Esophagus (tissue), 2 donors: ENCODE data around the gene RALGAPA2. TPM values are rescaled to one million over a fixed set of nuclear protein-coding genes. Genes with fewer than 3 reads are reported as not detected.

Experiments
- H3K27ac ChIP-seq, 2 donors: one replicate each; pipeline ENCODE4 v1.5.1; 2013; ENCODE audit warnings: low read depth in 2 of 2, mild to moderate bottlenecking in 2 of 2, inconsistent platforms in 1 of 2, low read length in 1 of 2, moderate library complexity in 1 of 2
- H3K27me3 ChIP-seq, 2 donors: one replicate each; pipeline ENCODE4 v1.6.1; 2013; ENCODE audit warnings: low read length in 2 of 2, control low read depth in 1 of 2, mild to moderate bottlenecking in 1 of 2; ENCODE audit not compliant: insufficient read depth in 2 of 2, control insufficient read depth in 1 of 2
- H3K36me3 ChIP-seq, 2 donors: one replicate each; pipeline ENCODE4 v1.6.1; 2013; ENCODE audit warnings: low read length in 1 of 2; ENCODE audit not compliant: control insufficient read depth in 2 of 2, insufficient read depth in 2 of 2
- H3K4me1 ChIP-seq, 2 donors: one replicate each; pipeline ENCODE4 v1.6.1; 2013; ENCODE audit warnings: low read length in 1 of 2; ENCODE audit not compliant: control insufficient read depth in 2 of 2, insufficient read depth in 2 of 2
- H3K4me3 ChIP-seq, 2 donors: one replicate each; pipeline ENCODE4 v1.5.1; 2013; ENCODE audit warnings: low read length in 2 of 2, mild to moderate bottlenecking in 2 of 2, low read depth in 1 of 2, moderate library complexity in 1 of 2
- H3K9me3 ChIP-seq, 2 donors: one replicate each; pipeline ENCODE4 v1.6.1; 2013; ENCODE audit warnings: mild to moderate bottlenecking in 2 of 2, low read depth in 1 of 2, low read length in 1 of 2, moderate library complexity in 1 of 2; ENCODE audit not compliant: control insufficient read depth in 2 of 2, insufficient read depth in 1 of 2
- WGBS, 2 donors: extraction: QIAGEN DNeasy Blood & Tissue Kit; methylation state at CpG; one replicate each; pipeline ENCODE4 v1.1.7; 2013; 5-methylcytosine and 5-hydroxymethylcytosine counted together
- polyA plus RNA-seq, 2 donors: library from polyadenylated mRNA; stranded (reverse); fragments of 200-250 nt; gene quantifications; one replicate each; pipeline ENCODE4 v1.2.3, GENCODE V29; 2013
- donor health status: healthy with polysubstance abuse.
- donor health status: Bipolar disorder and iron deficiency.

RALGAPA2 gene
- polyA plus RNA-seq, 2 donors, result 3.5 to 3.7 TPM

GRCh38 chr20:20527661-20528060 lies 184.8 kb downstream of the RALGAPA2 start:
- H3K4me1 ChIP-seq, result no peaks in the 10 kb centered on the region
- no peak overlapping the region for H3K4me3 ChIP-seq
- H3K36me3 ChIP-seq, result peaks cover 14 to 23% of the 10 kb centered on the region in 2 donors
- WGBS, 2 donors, result 94 to 96% methylated on average over 4 of the region's 4 CpGs
- no peaks in the 10 kb centered on the region for H3K9me3 ChIP-seq
- no peaks in the 10 kb centered on the region for H3K27me3 ChIP-seq
- H3K27ac ChIP-seq, result no peak overlapping the region

- Histone ChIP-seq H3K4me1 (no peaks in the 10 kb centered on the region), H3K27me3 (no peaks in the 10 kb centered on the region), H3K9me3 (no peaks in the 10 kb centered on the region), H3K4me3 (no peak overlapping the region), H3K36me3 (peaks cover 11 to 18% of the 10 kb centered on the region in 2 donors), H3K27ac (no peak overlapping the region)
- 81 to 86% methylated on average over 6 of the region's 6 CpGs for WGBS, 2 donors
These were observed 186.7 kb downstream of the RALGAPA2 start for GRCh38 chr20:20525756-20526155.

DNA sequence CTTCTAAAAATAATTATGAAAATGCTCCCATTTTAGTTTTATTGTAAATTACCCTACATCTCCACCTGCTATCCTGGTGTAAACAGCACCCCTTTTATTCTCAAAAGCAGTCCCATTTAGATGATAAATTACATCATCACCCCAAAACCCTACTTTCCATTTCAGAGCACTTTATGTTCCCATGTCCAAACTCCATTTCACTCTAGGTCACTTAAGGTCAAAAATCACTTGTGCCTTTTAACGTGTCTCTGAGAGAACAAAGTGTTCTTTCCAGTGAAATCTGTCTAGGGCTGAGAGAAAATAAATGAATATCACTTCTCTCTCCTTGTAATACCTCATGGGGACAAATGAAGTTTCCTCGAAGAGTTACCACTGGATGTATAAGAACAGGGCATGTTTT lies 187.2 kb downstream of the RALGAPA2 start:
- 70 to 76% methylated on average over 2 of the region's 2 CpGs for WGBS, 2 donors
- H3K27me3 ChIP-seq, result no peaks in the 10 kb centered on the region
- H3K4me1 ChIP-seq, result no peaks in the 10 kb centered on the region
- H3K4me3 ChIP-seq, result no peak overlapping the region
- no peak overlapping the region for H3K27ac ChIP-seq
- H3K36me3 ChIP-seq, result peaks cover 9 to 13% of the 10 kb centered on the region in 2 donors
- H3K9me3 ChIP-seq, result no peaks in the 10 kb centered on the region

- Histone ChIP-seq H3K27ac (no peak overlapping the region), H3K4me3 (no peak overlapping the region), H3K27me3 (no peaks in the 10 kb centered on the region), H3K9me3 (no peaks in the 10 kb centered on the region), H3K36me3 (peaks cover 6 to 10% of the 10 kb centered on the region in 2 donors), H3K4me1 (no peaks in the 10 kb centered on the region)
- WGBS, 2 donors, result 67 to 69% methylated on average over 2 of the region's 2 CpGs
These were observed 187.7 kb downstream of the RALGAPA2 start for GRCh38 chr20:20524756-20525155.

DNA sequence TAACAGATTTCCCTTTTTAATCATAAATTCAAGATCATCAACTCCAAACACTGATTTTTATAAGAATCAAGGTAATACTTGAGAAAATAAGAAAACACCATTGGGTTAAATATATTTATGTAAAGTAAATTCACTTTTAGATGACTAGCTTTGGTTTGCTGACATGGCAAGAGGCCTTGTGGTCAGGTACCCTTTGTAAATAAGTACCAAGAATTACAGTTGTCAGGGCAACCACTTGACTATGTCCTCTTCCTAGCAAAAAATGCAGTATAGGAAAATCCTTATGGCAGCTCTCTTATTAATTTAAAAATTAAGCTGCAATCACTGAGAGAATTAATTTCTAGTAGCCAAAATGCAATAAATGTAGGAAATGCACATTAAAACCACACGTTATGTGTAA lies 190.7 kb downstream of the RALGAPA2 start:
- 94 to 98% methylated on average over 1 of the region's 1 CpG for WGBS, 2 donors
- peaks cover 6 to 7% of the 10 kb centered on the region in 2 donors for H3K36me3 ChIP-seq
- H3K4me1 ChIP-seq, result no peaks in the 10 kb centered on the region

GRCh38 chr20:20520776-20521175 lies 191.7 kb downstream of the RALGAPA2 start:
- peaks cover 6 to 7% of the 10 kb centered on the region in 2 donors for H3K36me3 ChIP-seq
- no peak overlapping the region for H3K4me3 ChIP-seq
- H3K4me1 ChIP-seq, result no peaks in the 10 kb centered on the region
- no peaks in the 10 kb centered on the region for H3K9me3 ChIP-seq
- H3K27ac ChIP-seq, result no peak overlapping the region
- no peaks in the 10 kb centered on the region for H3K27me3 ChIP-seq
- WGBS, 2 donors, result 81 to 93% methylated on average over 5 of the region's 5 CpGs

More for the DNA sequence above, 190.7 kb downstream of the RALGAPA2 start:
- Histone ChIP-seq H3K27ac (no peak overlapping the region), H3K27me3 (no peaks in the 10 kb centered on the region), H3K4me3 (no peak overlapping the region), H3K9me3 (no peaks in the 10 kb centered on the region)

GRCh38 chr20:20519269-20519668 lies 193.2 kb downstream of the RALGAPA2 start:
- Histone ChIP-seq H3K4me1 (no peaks in the 10 kb centered on the region), H3K36me3 (peaks cover 10 to 12% of the 10 kb centered on the region in 2 donors), H3K27ac (no peak overlapping the region), H3K27me3 (no peaks in the 10 kb centered on the region), H3K4me3 (no peak overlapping the region), H3K9me3 (peaks cover 2 to 9% of the 10 kb centered on the region in 2 donors)

DNA sequence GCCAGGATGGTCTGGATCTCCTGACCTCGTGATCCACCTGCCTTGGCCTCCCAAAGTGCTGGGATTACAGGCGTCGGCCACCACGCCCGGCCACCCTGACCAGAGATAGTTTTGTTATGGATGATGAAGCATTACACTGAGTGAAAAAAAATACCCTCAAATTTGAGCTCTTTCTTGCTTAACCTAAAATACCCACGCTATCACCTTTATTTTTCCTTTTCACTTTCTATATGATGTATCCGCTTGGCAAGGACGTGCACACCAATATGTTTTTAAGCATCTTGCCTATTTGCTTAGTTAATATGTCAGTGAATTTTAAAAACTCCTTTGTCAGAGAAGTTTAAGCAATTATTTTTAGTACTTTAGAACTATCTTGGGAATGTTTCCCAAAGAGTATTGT lies 194.2 kb downstream of the RALGAPA2 start:
- H3K36me3 ChIP-seq, result peaks cover 13 to 15% of the 10 kb centered on the region in 2 donors
- H3K27me3 ChIP-seq, result no peaks in the 10 kb centered on the region
- no peak overlapping the region for H3K27ac ChIP-seq
- no peaks in the 10 kb centered on the region for H3K4me1 ChIP-seq
- peaks cover 5 to 14% of the 10 kb centered on the region in 2 donors for H3K9me3 ChIP-seq
- WGBS, 2 donors, result 88 to 90% methylated on average over 8 of the region's 8 CpGs
- H3K4me3 ChIP-seq, result no peak overlapping the region

- Histone ChIP-seq H3K4me3 (no peak overlapping the region), H3K9me3 (peaks cover 5 to 14% of the 10 kb centered on the region in 2 donors), H3K27me3 (no peaks in the 10 kb centered on the region), H3K27ac (no peak overlapping the region), H3K36me3 (peaks cover 13 to 22% of the 10 kb centered on the region in 2 donors), H3K4me1 (no peaks in the 10 kb centered on the region)
- 64 to 73% methylated on average over 2 of the region's 2 CpGs for WGBS, 2 donors
These were observed 195.1 kb downstream of the RALGAPA2 start for GRCh38 chr20:20517296-20517695.

- Histone ChIP-seq H3K9me3 (peaks cover 5 to 14% of the 10 kb centered on the region in 2 donors), H3K4me1 (no peaks in the 10 kb centered on the region), H3K36me3 (peaks cover 10 to 20% of the 10 kb centered on the region in 2 donors), H3K27ac (no peak overlapping the region), H3K27me3 (no peaks in the 10 kb centered on the region), H3K4me3 (no peak overlapping the region)
- 98 to 100% methylated on average over 1 of the region's 1 CpG for WGBS, 2 donors
These were observed 198.7 kb downstream of the RALGAPA2 start for GRCh38 chr20:20513720-20514119.
